Adipocyte (in vitro differentiated cells): ENCODE results near the gene CD177.
"Not testable (repeated sequence)": the region's sequence is repeated elsewhere in the genome, so short reads cannot be mapped to it uniquely, and the experiment has no call there.

Experiments
- DNase-seq: peaks from one replicate; pipeline ENCODE4 v3.0.0-alpha.2; 2015; ENCODE audit warnings: low read depth
- H3K27me3 ChIP-seq: replicated peaks from 2 replicates; pipeline ENCODE4 v1.7.0; 2013; ENCODE audit warnings: mild to moderate bottlenecking, low read length, moderate library complexity; ENCODE audit not compliant: control insufficient read depth, insufficient read depth
- H3K36me3 ChIP-seq: 2 replicates; pipeline ENCODE4 v1.7.0; 2013; ENCODE audit warnings: low read length, mild to moderate bottlenecking, moderate library complexity; ENCODE audit not compliant: control insufficient read depth, insufficient read depth, severe bottlenecking
- H3K4me1 ChIP-seq: 2 replicates; pipeline ENCODE4 v1.7.0; 2013; ENCODE audit warnings: mild to moderate bottlenecking, low read length, moderate library complexity; ENCODE audit not compliant: control insufficient read depth, insufficient read depth
- H3K4me3 ChIP-seq: 2 replicates; pipeline ENCODE4 v1.7.0; 2013; ENCODE audit warnings: mild to moderate bottlenecking, low read length, moderate library complexity
- H3K9ac ChIP-seq: 2 replicates; pipeline ENCODE4 v1.7.0; 2013; ENCODE audit warnings: mild to moderate bottlenecking, low read length, moderate library complexity
- H3K9me3 ChIP-seq: 2 replicates; pipeline ENCODE4 v1.7.0; 2013; ENCODE audit warnings: mild to moderate bottlenecking, low read length, moderate library complexity; ENCODE audit not compliant: control insufficient read depth

CD177 gene

GRCh38 chr19:43362179-43362578 lies 8.7 kb downstream of the CD177 start:
- Histone ChIP-seq H3K9me3 (no peaks in the 10 kb centered on the region), H3K36me3 (no peaks in the 10 kb centered on the region), H3K4me3 (no peak overlapping the region), H3K27me3 (peaks cover 4% of the 10 kb centered on the region), H3K9ac (no peak overlapping the region), H3K4me1 (no peaks in the 10 kb centered on the region)
- DNase-seq = no peak

GRCh38 chr19:43362745-43363144 lies 9.3 kb downstream of the CD177 start:
- no peak overlapping the region for H3K9ac ChIP-seq
- H3K36me3 ChIP-seq = no peaks in the 10 kb centered on the region
- no peak for DNase-seq
- H3K27me3 ChIP-seq = peaks cover 4% of the 10 kb centered on the region
- no peak overlapping the region for H3K4me3 ChIP-seq
- H3K9me3 ChIP-seq = no peaks in the 10 kb centered on the region
- H3K4me1 ChIP-seq = no peaks in the 10 kb centered on the region

DNA sequence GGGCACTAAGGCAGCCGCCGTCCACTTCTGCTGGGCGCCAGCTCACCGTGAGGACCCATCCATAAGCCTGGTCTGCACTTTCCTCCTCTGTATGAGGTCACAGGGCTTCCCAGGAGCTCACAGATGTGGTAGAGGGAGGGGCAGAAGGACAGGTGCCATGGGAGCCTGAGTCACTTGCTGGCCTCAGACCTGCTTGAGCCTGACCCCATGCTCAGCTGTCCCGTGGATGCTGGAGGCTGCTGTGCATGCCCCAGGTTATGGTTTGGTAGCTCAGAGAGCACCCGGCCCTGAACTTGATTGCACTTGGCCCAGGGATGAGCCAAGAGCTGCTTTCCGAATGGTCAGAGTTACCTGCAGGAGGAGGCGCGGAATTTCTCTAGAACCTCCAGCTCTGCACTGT lies 12.2 kb downstream of the CD177 start:
- not testable (repeated sequence) for H3K4me3 ChIP-seq, H3K4me1 ChIP-seq, H3K27me3 ChIP-seq, H3K9ac ChIP-seq, DNase-seq, H3K9me3 ChIP-seq, H3K36me3 ChIP-seq

DNA sequence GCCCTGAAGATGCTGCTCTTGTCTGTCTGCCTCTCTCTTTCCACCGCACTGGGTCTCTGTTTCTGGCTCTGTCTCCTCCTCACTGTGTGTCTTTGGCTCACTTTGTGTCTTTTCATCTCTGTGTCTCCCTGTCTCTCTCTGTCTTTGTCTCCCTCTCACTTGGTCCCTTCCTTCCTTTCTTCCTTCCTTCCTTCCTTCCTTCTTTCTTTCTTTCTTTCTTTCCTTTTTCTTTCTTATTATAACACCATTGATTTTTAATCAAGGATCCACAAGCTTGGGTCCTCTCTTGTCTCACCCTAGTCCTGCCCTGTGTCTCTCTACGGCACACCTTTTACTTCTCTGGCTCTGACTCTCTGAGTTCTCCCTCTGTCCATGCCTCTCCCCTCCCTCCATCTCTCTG lies 14.3 kb downstream of the CD177 start:
- no peaks in the 10 kb centered on the region for H3K4me1 ChIP-seq
- no peaks in the 10 kb centered on the region for H3K36me3 ChIP-seq
- H3K9me3 ChIP-seq = no peaks in the 10 kb centered on the region
- no peaks in the 10 kb centered on the region for H3K27me3 ChIP-seq
- H3K4me3 ChIP-seq = no peak overlapping the region
- H3K9ac ChIP-seq = no peak overlapping the region
- DNase-seq = no peak

DNA sequence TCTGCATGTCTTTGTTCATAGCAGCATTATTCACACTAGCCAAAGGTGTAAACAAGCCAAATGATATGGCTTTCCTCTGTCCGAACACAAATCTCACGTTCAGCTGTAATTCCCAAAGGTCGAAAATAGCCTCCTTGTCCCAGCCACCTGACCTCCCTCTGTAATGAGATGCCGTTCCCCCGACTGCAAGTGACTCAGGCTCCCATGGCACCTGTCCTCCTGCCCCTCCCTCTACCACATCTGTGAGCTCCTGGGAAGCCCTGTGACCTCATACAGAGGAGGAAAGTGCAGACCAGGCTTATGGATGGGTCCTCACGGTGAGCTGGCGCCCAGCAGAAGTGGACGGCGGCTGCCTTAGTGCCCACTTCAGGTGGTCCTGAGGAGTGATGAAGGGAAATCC lies 15.4 kb downstream of the CD177 start:
- not testable (repeated sequence) for DNase-seq

GRCh38 chr19:43371909-43372308 lies 18.4 kb downstream of the CD177 start:
- no peaks in the 10 kb centered on the region for H3K36me3 ChIP-seq
- no peaks in the 10 kb centered on the region for H3K9me3 ChIP-seq
- H3K4me1 ChIP-seq = no peaks in the 10 kb centered on the region
- no peak overlapping the region for H3K4me3 ChIP-seq
- H3K9ac ChIP-seq = no peak overlapping the region
- no peaks in the 10 kb centered on the region for H3K27me3 ChIP-seq
- DNase-seq = no peak

More for the DNA sequence above, 15.4 kb downstream of the CD177 start:
- not testable (repeated sequence) for H3K4me3 ChIP-seq, H3K9me3 ChIP-seq, H3K9ac ChIP-seq, H3K36me3 ChIP-seq, H3K4me1 ChIP-seq, H3K27me3 ChIP-seq

DNA sequence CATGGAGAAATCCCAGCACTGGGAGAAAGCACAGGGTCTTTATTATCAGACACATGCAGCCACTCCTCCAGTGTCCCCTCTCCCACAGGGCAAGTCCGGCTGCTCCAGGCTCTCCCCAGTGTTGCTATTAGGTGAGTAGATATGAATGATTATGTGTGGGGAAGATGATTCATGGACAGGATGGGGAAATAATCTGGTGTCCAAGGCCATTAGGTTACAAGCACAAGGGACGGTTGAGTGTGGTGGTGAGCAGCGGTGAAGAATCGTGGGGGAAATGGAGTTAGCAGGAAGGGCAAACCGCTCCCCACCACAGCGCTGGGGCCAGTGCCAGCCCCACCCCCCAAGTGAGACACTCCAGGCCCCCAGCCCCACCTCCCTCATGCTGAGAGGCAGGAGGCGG lies 19.0 kb downstream of the CD177 start:
- Histone ChIP-seq H3K27me3 (no peaks in the 10 kb centered on the region), H3K4me3 (no peak overlapping the region), H3K9ac (no peak overlapping the region), H3K36me3 (no peaks in the 10 kb centered on the region), H3K4me1 (no peaks in the 10 kb centered on the region), H3K9me3 (no peaks in the 10 kb centered on the region)
- no peak for DNase-seq

DNA sequence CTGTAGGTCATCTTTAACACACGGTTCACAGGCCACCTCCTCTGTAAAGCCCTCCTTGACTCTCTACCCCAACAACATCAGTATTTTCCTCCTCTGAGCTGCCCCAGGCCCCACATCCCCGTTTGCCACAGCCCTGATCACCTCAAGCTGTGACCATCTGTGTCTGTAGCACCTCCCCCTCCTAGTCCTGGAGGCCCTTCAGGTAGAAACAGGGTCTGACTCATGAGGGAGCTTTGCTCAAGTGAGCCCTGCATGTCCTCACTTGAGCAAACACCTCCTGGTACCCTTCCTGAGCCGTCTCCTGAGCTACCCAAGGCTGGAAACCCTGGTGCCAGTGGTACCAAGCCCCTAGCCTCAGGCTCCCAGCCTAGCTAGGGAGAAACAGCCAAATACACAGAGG lies 24.1 kb downstream of the CD177 start:
- H3K9me3 ChIP-seq, DNase-seq, H3K4me3 ChIP-seq, H3K36me3 ChIP-seq, H3K4me1 ChIP-seq, H3K9ac ChIP-seq, H3K27me3 ChIP-seq: not testable (repeated sequence)

- H3K36me3 ChIP-seq = no peaks in the 10 kb centered on the region
- DNase-seq = no peak
- no peaks in the 10 kb centered on the region for H3K4me1 ChIP-seq
- no peaks in the 10 kb centered on the region for H3K9me3 ChIP-seq
- H3K27me3 ChIP-seq = peaks cover 7% of the 10 kb centered on the region
- H3K4me3 ChIP-seq = no peak overlapping the region
- no peak overlapping the region for H3K9ac ChIP-seq
These were observed 26.5 kb downstream of the CD177 start for GRCh38 chr19:43380008-43380407.

DNA sequence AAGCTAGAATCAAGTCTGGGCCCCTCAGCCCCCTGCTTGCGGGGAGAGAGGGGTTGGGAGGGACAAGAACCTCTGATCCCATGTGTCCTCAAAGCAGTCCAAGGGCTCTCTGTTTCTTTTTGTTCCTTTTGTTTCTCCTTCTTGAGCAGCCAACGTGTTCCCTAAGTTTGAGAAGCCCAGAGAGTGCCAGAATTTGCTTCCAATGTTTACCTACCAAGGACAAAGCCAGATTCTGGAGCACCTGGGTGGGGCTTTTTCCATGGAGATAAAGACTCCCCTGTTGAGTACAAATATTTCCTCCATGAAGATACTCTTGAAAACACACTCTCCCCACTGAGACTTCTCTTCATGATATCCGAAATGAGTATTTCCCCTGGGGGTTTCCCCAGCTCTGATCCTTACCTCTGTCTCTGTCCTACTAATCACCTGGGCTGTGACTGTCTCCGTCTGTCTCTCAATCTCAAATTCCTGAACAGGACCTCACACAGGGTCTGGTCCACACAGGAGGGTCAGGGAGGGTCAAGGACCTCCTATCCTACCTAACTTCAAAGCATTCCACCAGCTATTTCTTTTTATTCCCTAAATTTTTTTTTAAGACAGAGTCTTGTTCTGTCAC lies 27.4 kb downstream of the CD177 start:
- Histone ChIP-seq H3K9me3 (no peaks in the 10 kb centered on the region), H3K27me3 (peaks cover 7% of the 10 kb centered on the region), H3K36me3 (no peaks in the 10 kb centered on the region), H3K4me1 (no peaks in the 10 kb centered on the region), H3K9ac (no peak overlapping the region), H3K4me3 (no peak overlapping the region)
- DNase-seq = no peak

GRCh38 chr19:43382586-43383216 lies 29.2 kb downstream of the CD177 start:
- not testable (repeated sequence) for H3K9me3 ChIP-seq, H3K9ac ChIP-seq, H3K4me3 ChIP-seq, DNase-seq, H3K27me3 ChIP-seq, H3K36me3 ChIP-seq, H3K4me1 ChIP-seq

- not testable (repeated sequence) for H3K9me3 ChIP-seq
These were observed 29.8 kb downstream of the CD177 start for GRCh38 chr19:43383254-43383653.

More at GRCh38 chr19:43383254-43383653, 29.8 kb downstream of the CD177 start:
- H3K27me3 ChIP-seq, H3K36me3 ChIP-seq, H3K4me3 ChIP-seq, H3K4me1 ChIP-seq, DNase-seq, H3K9ac ChIP-seq: not testable (repeated sequence)
